ENCODE data around the gene DGCR8. TPM values are rescaled to one million over a fixed set of nuclear protein-coding genes. Genes with fewer than 3 reads are reported as not detected.

The DGCR8 gene
- total RNA-seq, 2 experiments from 2014 or later = 35.0 to 38.8 TPM

DNA sequence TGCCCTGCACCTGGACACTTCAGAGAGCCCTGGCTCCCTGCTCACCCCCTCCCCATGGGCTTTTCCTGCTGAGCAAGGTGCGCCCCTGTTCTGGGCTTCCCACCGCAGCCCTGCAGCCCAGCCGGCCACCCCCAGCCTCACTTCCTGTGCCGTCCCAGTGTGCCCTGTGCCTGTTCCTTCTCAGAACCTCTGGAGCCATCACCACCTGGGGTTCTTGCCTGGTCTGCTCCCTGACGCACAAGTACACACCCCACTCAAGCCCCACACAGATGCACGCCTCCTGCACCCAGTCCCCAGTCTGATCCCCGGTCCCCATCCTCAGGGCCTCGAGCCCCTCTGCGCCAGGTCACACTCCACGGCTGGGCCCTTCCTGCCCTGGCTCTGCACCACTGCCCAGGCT lies 23.9 kb upstream of the DGCR8 start:
- DNase-seq = no peak
- H3K27me3 Mint-ChIP-seq = no peaks in the 10 kb centered on the region
- H3K27ac Mint-ChIP-seq = no peak overlapping the region
- no peak for ATAC-seq
- H3K9me3 Mint-ChIP-seq = no peaks in the 10 kb centered on the region
- peaks cover 7% of the 10 kb centered on the region for H3K36me3 Mint-ChIP-seq (ENCODE audit: low read depth)
- H3K4me1 Mint-ChIP-seq (ENCODE audit: low read depth) = no peaks in the 10 kb centered on the region
- intact Hi-C loops (cut with micrococcal nuclease) = no loop called here
- H3K4me3 Mint-ChIP-seq = no peak overlapping the region
- POLR2A ChIA-PET = no interaction called here
- no peak for TF ChIP-seq CTCF (IDR thresholded peaks at IDR 0.05)
- CTCF ChIA-PET = no interaction called here

- Mint-ChIP-seq H3K9me3 (no peaks in the 10 kb centered on the region), H3K27me3 (no peaks in the 10 kb centered on the region), H3K36me3 (ENCODE audit: low read depth) (peaks cover 7% of the 10 kb centered on the region), H3K4me3 (no peak overlapping the region), H3K4me1 (ENCODE audit: low read depth) (no peaks in the 10 kb centered on the region), H3K27ac (no peak overlapping the region)
- ChIA-PET CTCF (no interaction called here), POLR2A (no interaction called here)
- no peak for TF ChIP-seq CTCF (IDR thresholded peaks at IDR 0.05)
- ATAC-seq (no peak), DNase-seq (no peak)
- intact Hi-C loops (cut with micrococcal nuclease) = no loop called here
Observed at GRCh38 chr22:20056696-20057386, 23.2 kb upstream of the DGCR8 start.

DNA sequence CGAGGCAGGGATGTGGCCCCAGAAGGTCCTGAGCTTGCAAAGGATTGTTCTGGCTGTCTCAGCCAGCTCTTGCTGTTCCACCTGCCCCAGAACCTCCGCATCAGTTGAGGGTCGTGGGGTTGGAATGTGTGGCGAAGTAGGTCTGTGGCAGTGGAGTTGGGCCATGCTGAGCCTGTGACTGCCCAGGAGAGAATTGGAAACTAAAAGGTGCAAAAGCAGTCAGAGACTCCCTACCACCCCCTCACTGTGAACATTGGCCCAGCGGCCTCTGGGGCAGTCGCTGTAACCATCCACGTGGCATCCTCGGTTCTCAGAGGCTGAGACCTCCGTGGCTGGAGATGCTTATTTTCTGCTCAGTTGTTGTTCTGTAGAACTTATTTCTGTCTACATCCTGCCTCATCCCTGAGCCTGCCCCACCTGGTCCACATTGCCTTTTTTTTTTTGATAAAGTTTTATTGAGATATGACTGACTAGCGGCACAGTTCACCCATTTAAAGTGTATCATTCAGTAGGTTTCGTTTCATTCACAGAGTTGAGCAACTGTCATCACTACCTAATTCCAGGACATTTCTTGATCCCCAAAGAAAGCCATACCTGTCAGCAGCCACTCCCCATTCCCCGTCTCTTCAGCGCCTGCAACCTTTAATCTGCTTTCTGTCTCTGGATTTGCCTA lies 22.3 kb upstream of the DGCR8 start:
- Mint-ChIP-seq H3K36me3 (ENCODE audit: low read depth) (peaks cover 7% of the 10 kb centered on the region), H3K4me3 (no peak overlapping the region), H3K9me3 (no peaks in the 10 kb centered on the region), H3K27ac (no peak overlapping the region), H3K27me3 (no peaks in the 10 kb centered on the region), H3K4me1 (ENCODE audit: low read depth) (no peaks in the 10 kb centered on the region)
- ATAC-seq (no peak), DNase-seq (no peak)
- ChIA-PET CTCF (no interaction called here), POLR2A (no interaction called here)
- intact Hi-C loops (cut with micrococcal nuclease) = no loop called here
- no peak for TF ChIP-seq CTCF (IDR thresholded peaks at IDR 0.05)

- ChIA-PET POLR2A (interaction anchor here (0.6 kb wide), 1 partner anchor 147 kb away, joined by 5 read pairs; no protein-coding TSS in a partner anchor), CTCF (interaction anchor here (1.2 to 1.5 kb wide), 3 partner anchors 10 to 329 kb away, joined by 3 to 4 read pairs (median 4); no protein-coding TSS in a partner anchor)
- intact Hi-C loops (cut with micrococcal nuclease) = no loop called here
- no peaks in the 10 kb centered on the region for H3K9me3 Mint-ChIP-seq
- no peak for ATAC-seq
- H3K27me3 Mint-ChIP-seq = no peaks in the 10 kb centered on the region
- H3K27ac Mint-ChIP-seq = no peak overlapping the region
- H3K4me3 Mint-ChIP-seq = no peak overlapping the region
- peaks cover 6% of the 10 kb centered on the region for H3K36me3 Mint-ChIP-seq (ENCODE audit: low read depth)
- DNase-seq = no peak
- no peaks in the 10 kb centered on the region for H3K4me1 Mint-ChIP-seq (ENCODE audit: low read depth)
- TF ChIP-seq CTCF (IDR thresholded peaks at IDR 0.05) = no peak
Observed at GRCh38 chr22:20058989-20059770, 20.9 kb upstream of the DGCR8 start.
